GM23248 (cell line): ENCODE measurements around the gene THAP5. TPM values are rescaled to one million over a fixed set of nuclear protein-coding genes. Genes with fewer than 3 reads are reported as not detected.

Experiments
- DNase-seq: peaks from one replicate; pipeline ENCODE4 v3.0.0-alpha.2; 2015
- H2AFZ ChIP-seq: fragments of 200-600 bp; sonication (generic); 2 replicates; pipeline ENCODE4 v1.6.1; 2016; ENCODE audit warnings: antibody characterized with exemption
- H3F3A ChIP-seq: fragments of 200-600 bp; sonication (generic); 2 replicates; pipeline ENCODE4 v1.6.1; 2016; ENCODE audit warnings: mild to moderate bottlenecking, antibody characterized with exemption, mixed run types; ENCODE audit not compliant: insufficient read depth
- H3K27ac ChIP-seq: fragments of 200-600 bp; sonication (generic); 2 replicates; pipeline ENCODE4 v1.5.1; 2016; ENCODE audit warnings: mild to moderate bottlenecking
- H3K27me3 ChIP-seq: fragments of 200-600 bp; sonication (generic); replicated peaks from 2 replicates; pipeline ENCODE4 v1.6.1; 2016; ENCODE audit warnings: mild to moderate bottlenecking; ENCODE audit not compliant: insufficient read depth
- H3K36me3 ChIP-seq: fragments of 200-600 bp; sonication (generic); 2 replicates; pipeline ENCODE4 v1.6.1; 2016; ENCODE audit warnings: low read depth, mild to moderate bottlenecking
- H3K4me1 ChIP-seq: fragments of 200-600 bp; sonication (generic); 2 replicates; pipeline ENCODE4 v1.6.1; 2016; ENCODE audit warnings: mild to moderate bottlenecking; ENCODE audit not compliant: insufficient read depth
- H3K4me2 ChIP-seq: fragments of 200-600 bp; sonication (generic); one replicate; pipeline ENCODE4 v1.6.1; 2016; ENCODE audit warnings: mild to moderate bottlenecking; ENCODE audit not compliant: unreplicated experiment
- H3K4me3 ChIP-seq: fragments of 200-600 bp; sonication (generic); 2 replicates; pipeline ENCODE4 v1.5.1; 2016; ENCODE audit warnings: mild to moderate bottlenecking
- H3K79me2 ChIP-seq: fragments of 200-600 bp; sonication (generic); 2 replicates; pipeline ENCODE4 v1.6.1; 2016; ENCODE audit warnings: mild to moderate bottlenecking; ENCODE audit not compliant: insufficient read depth
- H3K9ac ChIP-seq: fragments of 200-600 bp; sonication (generic); 2 replicates; pipeline ENCODE4 v1.6.1; 2016; ENCODE audit warnings: mild to moderate bottlenecking
- H3K9me2 ChIP-seq: fragments of 200-600 bp; sonication (generic); 2 replicates; pipeline ENCODE4 v1.6.1; 2016; ENCODE audit warnings: mixed run types, mild to moderate bottlenecking, moderate library complexity; ENCODE audit not compliant: insufficient read depth
- H3K9me3 ChIP-seq: fragments of 200-600 bp; sonication (generic); one replicate; pipeline ENCODE4 v1.6.1; 2017; ENCODE audit warnings: low read depth
- H4K20me1 ChIP-seq: fragments of 200-600 bp; sonication (generic); 2 replicates; pipeline ENCODE4 v1.6.0; 2016; ENCODE audit not compliant: insufficient read depth
- EZH2 ChIP-seq: fragments of 200-600 bp; sonication (generic); IDR thresholded peaks from 2 replicates; pipeline ENCODE4 v1.6.1; 2018; ENCODE audit warnings: antibody characterized with exemption, mild to moderate bottlenecking; ENCODE audit not compliant: insufficient read depth, poor library complexity, severe bottlenecking
- EZH2phosphoT487 ChIP-seq: fragments of 200-600 bp; sonication (generic); IDR thresholded peaks from 2 replicates; pipeline ENCODE4 v1.6.1; 2018; ENCODE audit warnings: antibody characterized with exemption, moderate library complexity, mild to moderate bottlenecking, low read depth; ENCODE audit not compliant: insufficient read depth
- WGBS, 2 experiments: methylation state at CpG; one replicate each; pipeline ENCODE4 v1.1.6; 2015 to 2017; ENCODE audit warnings: low lambda C conversion rate in 2 of 2, low coverage in 1 of 2; ENCODE audit errors: missing lambda C conversion rate in 2 of 2; 5-methylcytosine and 5-hydroxymethylcytosine counted together
- in situ Hi-C: fragments of 300-500 bp; cut with MboI; formaldehyde crosslinking; loops from 2 replicates; pipeline ENCODE4 v1.15.0; 2020
- polyA plus RNA-seq: library from polyadenylated mRNA; unstranded; fragments of >200 nt; fragmentation: Nextera tagmentation; extraction: Ambion mirVana; gene quantifications from 2 replicates; pipeline ENCODE4 v1.2.1, GENCODE V29; 2016
- total RNA-seq: library from RNA; depleted of rRNA; stranded (reverse); fragments of >200 nt; shearing (Covaris generic); gene quantifications from 2 replicates; pipeline ENCODE4 v1.2.3, GENCODE V29; 2014

Gene THAP5
- total and polyA plus RNA-seq, 2 experiments from 2014 or later, result 23.3 to 30.9 TPM

- Histone ChIP-seq H3K79me2 (no peaks in the 10 kb centered on the region), H3K36me3 (no peaks in the 10 kb centered on the region), H3K27ac (no peak overlapping the region), H4K20me1 (no peaks in the 10 kb centered on the region), H3K9me2 (no peaks in the 10 kb centered on the region), H2AFZ (no peak overlapping the region), H3K9ac (no peak overlapping the region), H3K4me2 (no peak overlapping the region), H3K4me3 (no peak overlapping the region), H3K27me3 (peaks cover 16% of the 10 kb centered on the region), H3K4me1 (no peaks in the 10 kb centered on the region), H3K9me3 (no peaks in the 10 kb centered on the region), H3F3A (no peaks in the 10 kb centered on the region)
- in situ Hi-C loops, result no loop called here
- no peak for TF ChIP-seq EZH2
- TF ChIP-seq EZH2phosphoT487, result no peak
- no peak for DNase-seq
- 4% methylated on average over 2 of the region's 2 CpGs for WGBS, 2 experiments
Observed at GRCh38 chr7:108598153-108598552, 28.6 kb upstream of the THAP5 start.

GRCh38 chr7:108596560-108596959, 27.1 kb upstream of the THAP5 start:
- H3K36me3 ChIP-seq, result no peaks in the 10 kb centered on the region
- H3F3A ChIP-seq, result no peaks in the 10 kb centered on the region
- H3K9me2 ChIP-seq, result no peaks in the 10 kb centered on the region
- H3K4me2 ChIP-seq, result no peak overlapping the region
- H3K9ac ChIP-seq, result no peak overlapping the region
- H3K27me3 ChIP-seq, result peaks cover 16% of the 10 kb centered on the region
- TF ChIP-seq EZH2phosphoT487 (no peak), EZH2 (no peak)
- in situ Hi-C loops, result no loop called here
- no peak overlapping the region for H3K4me3 ChIP-seq
- DNase-seq, result no peak
- H2AFZ ChIP-seq, result no peak overlapping the region
- no peaks in the 10 kb centered on the region for H3K9me3 ChIP-seq
- no peak overlapping the region for H3K27ac ChIP-seq
- H4K20me1 ChIP-seq, result no peaks in the 10 kb centered on the region
- no peaks in the 10 kb centered on the region for H3K79me2 ChIP-seq
- no peaks in the 10 kb centered on the region for H3K4me1 ChIP-seq
- WGBS, 2 experiments, result 78 to 84% methylated on average over 4 of the region's 4 CpGs

GRCh38 chr7:108592646-108593201, 23.2 kb upstream of the THAP5 start:
- WGBS, 2 experiments, result 8 to 11% methylated on average over 3 of the region's 3 CpGs
- Histone ChIP-seq H3K36me3 (no peaks in the 10 kb centered on the region), H3K27me3 (no peaks in the 10 kb centered on the region), H3K79me2 (no peaks in the 10 kb centered on the region), H3K9me2 (no peaks in the 10 kb centered on the region), H3F3A (no peaks in the 10 kb centered on the region), H2AFZ (no peak overlapping the region), H3K4me2 (no peak overlapping the region), H3K4me1 (no peaks in the 10 kb centered on the region), H3K27ac (no peak overlapping the region), H3K4me3 (no peak overlapping the region), H3K9me3 (no peaks in the 10 kb centered on the region), H4K20me1 (no peaks in the 10 kb centered on the region), H3K9ac (no peak overlapping the region)
- in situ Hi-C loops, result no loop called here
- TF ChIP-seq EZH2phosphoT487, result no peak
- peak; percentile 14 for DNase-seq

DNA sequence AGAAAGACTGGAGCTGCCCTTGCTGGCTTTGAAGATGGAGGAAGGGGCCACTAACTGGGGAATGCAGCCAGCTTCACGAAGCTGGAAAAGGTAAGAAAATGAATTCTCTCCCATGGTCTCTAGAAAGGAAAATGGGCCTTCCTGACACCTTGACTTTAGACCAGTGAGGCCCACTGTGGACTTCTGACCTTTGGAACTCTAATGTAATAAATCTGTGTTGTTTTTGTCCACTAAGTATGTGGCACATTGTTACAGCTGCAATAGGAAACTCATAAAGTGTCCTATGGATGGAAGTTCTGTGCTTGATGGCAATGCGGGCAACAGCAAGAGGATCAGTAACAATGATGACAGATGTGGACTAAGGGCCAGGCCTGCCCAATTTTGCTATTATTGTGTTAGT, 21.1 kb upstream of the THAP5 start:
- H3K27me3 ChIP-seq, result 0 out of 2 replicates have a peak, but pooled peaks cover under 1% of the 10 kb centered on the region
- no peak for DNase-seq
- no peak overlapping the region for H3K27ac ChIP-seq
- WGBS, 2 experiments, result 49 to 54% methylated on average over 2 of the region's 2 CpGs
- no peak overlapping the region for H3K4me2 ChIP-seq
- no peak overlapping the region for H3K4me3 ChIP-seq
- in situ Hi-C loops, result no loop called here
- no peaks in the 10 kb centered on the region for H3K36me3 ChIP-seq
- H2AFZ ChIP-seq, result no peak overlapping the region
- H3K9me3 ChIP-seq, result no peaks in the 10 kb centered on the region
- no peaks in the 10 kb centered on the region for H3K9me2 ChIP-seq
- no peaks in the 10 kb centered on the region for H3K79me2 ChIP-seq
- no peak for TF ChIP-seq EZH2phosphoT487
- TF ChIP-seq EZH2, result no peak
- no peaks in the 10 kb centered on the region for H3K4me1 ChIP-seq
- H4K20me1 ChIP-seq, result no peaks in the 10 kb centered on the region
- H3F3A ChIP-seq, result no peaks in the 10 kb centered on the region
- no peak overlapping the region for H3K9ac ChIP-seq

- no peak for DNase-seq
- in situ Hi-C loops, result no loop called here
Observed at GRCh38 chr7:108589874-108590273, 20.4 kb upstream of the THAP5 start.

More at GRCh38 chr7:108589874-108590273, 20.4 kb upstream of the THAP5 start:
- Histone ChIP-seq H3K4me3 (no peak overlapping the region), H3K4me2 (no peak overlapping the region), H3K9me3 (no peaks in the 10 kb centered on the region), H2AFZ (no peak overlapping the region), H4K20me1 (no peaks in the 10 kb centered on the region), H3K9ac (no peak overlapping the region), H3K9me2 (no peaks in the 10 kb centered on the region), H3K36me3 (no peaks in the 10 kb centered on the region), H3F3A (no peaks in the 10 kb centered on the region), H3K4me1 (no peaks in the 10 kb centered on the region), H3K79me2 (no peaks in the 10 kb centered on the region), H3K27me3 (0 out of 2 replicates have a peak, but pooled peaks cover 4% of the 10 kb centered on the region), H3K27ac (no peak overlapping the region)
- no peak for TF ChIP-seq EZH2
- no peak for TF ChIP-seq EZH2phosphoT487
- WGBS, 2 experiments, result 47 to 56% methylated on average over 1 of the region's 1 CpG
